ENCODE results near the gene SPAG9. TPM values are rescaled to one million over a fixed set of nuclear protein-coding genes. Genes with fewer than 3 reads are reported as not detected.

The SPAG9 gene
- polyA plus RNA-seq, 2 donors, result 12.7 to 15.1 TPM

DNA sequence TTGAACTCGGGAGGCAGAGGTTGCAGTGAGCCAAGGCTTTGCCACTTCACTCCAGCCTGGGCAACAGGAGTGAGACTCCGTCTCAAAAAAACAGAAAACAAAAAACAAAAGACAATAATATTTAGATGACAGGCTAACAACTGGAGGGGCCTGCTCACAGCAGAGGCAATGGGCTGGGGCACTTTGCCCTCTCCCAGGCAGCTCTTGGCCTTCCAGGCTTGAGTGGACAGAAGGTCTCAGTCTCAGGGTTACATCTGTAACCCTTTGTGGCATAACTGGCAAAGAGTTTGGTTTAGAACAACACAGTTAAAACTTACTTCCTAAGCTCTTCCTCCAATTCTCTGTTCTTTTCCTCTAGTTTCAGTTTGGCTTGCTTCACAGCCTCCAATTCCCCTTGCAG, 114.9 kb downstream of the SPAG9 start:
- Histone ChIP-seq H3K4me3 (ENCODE audit: low read depth in 1 of 2, low read length in 2 of 2) (no peak overlapping the region), H3K36me3 (ENCODE audit: control insufficient read depth in 2 of 2, insufficient read depth in 2 of 2, low read length in 1 of 2) (peaks cover 0 to 3% of the 10 kb centered on the region in 2 donors), H3K4me1 (ENCODE audit: control insufficient read depth in 2 of 2, insufficient read depth in 2 of 2, low read length in 1 of 2) (no peaks in the 10 kb centered on the region), H3K9me3 (ENCODE audit: control insufficient read depth in 2 of 2, insufficient read depth in 1 of 2, low read depth in 1 of 2, low read length in 1 of 2) (no peaks in the 10 kb centered on the region), H3K27ac (ENCODE audit: low read depth in 2 of 2, low read length in 1 of 2) (no peak overlapping the region), H3K27me3 (ENCODE audit: control insufficient read depth in 1 of 2, insufficient read depth in 2 of 2, low read length in 2 of 2) (no peaks in the 10 kb centered on the region)
- WGBS, 2 donors, result 88 to 92% methylated on average over 2 of the region's 2 CpGs

DNA sequence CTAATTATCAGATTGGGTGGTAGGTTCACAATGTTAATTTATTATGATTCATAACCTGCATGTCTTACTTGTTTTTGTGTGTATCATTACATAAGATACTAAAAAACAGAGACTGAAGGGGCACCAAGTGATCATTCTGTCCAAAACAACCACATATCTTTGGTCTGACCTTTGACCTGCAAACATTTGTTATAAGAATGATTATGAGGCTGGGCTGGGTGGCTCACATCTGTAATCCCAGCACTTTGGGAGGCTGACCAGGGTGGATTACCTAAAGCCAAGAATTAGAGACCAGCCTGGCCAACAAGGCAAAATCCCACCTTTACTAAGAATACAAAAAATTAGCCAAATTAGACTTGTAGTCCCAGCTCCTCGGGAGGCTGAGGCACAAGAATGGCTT, 116.4 kb downstream of the SPAG9 start:
- Histone ChIP-seq H3K4me1 (ENCODE audit: control insufficient read depth in 2 of 2, insufficient read depth in 2 of 2, low read length in 1 of 2) (no peaks in the 10 kb centered on the region), H3K27ac (ENCODE audit: low read depth in 2 of 2, low read length in 1 of 2) (no peak overlapping the region), H3K4me3 (ENCODE audit: low read depth in 1 of 2, low read length in 2 of 2) (no peak overlapping the region), H3K36me3 (ENCODE audit: control insufficient read depth in 2 of 2, insufficient read depth in 2 of 2, low read length in 1 of 2) (peaks cover 0 to 3% of the 10 kb centered on the region in 2 donors), H3K9me3 (ENCODE audit: control insufficient read depth in 2 of 2, insufficient read depth in 1 of 2, low read depth in 1 of 2, low read length in 1 of 2) (no peaks in the 10 kb centered on the region), H3K27me3 (ENCODE audit: control insufficient read depth in 1 of 2, insufficient read depth in 2 of 2, low read length in 2 of 2) (no peaks in the 10 kb centered on the region)
- WGBS, 2 donors, result 92 to 100% methylated on average over 1 of the region's 1 CpG

DNA sequence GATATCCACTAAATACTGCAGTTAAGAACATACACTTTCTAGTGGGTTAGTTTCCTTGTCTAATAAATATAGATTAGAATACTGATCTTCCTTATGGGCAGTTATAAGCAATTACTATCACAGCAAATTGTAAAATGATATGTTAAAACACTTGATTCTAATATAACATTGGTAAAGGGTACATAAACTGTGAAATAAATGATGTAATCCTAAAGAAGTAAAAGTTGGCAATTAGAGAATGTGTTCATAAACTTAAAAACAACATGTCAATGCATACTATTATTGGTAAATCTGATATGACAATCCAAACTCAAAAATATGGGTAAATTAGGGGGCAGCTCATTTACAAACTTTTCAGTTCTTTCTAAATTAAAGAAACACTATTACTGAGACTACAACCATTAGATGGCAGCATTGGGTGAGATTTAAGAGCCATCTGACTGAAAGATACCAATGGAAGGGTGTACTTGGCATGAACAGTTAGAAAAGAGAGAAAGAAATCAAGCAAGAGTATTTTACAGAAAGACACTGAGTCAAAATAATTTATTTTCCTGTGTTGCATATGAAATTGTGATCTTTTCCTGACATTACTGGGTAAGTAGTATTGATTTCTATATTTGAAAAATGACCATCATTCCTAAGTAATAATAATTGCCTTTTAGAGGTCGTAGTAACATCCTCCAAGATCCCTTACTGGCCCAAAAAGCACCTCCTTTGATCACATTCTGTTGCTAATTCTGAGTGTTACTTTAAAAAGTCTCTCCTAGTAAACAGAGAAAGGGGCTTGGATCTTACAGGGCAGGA, 119.6 kb downstream of the SPAG9 start:
- H3K27me3 ChIP-seq (ENCODE audit: control insufficient read depth in 1 of 2, insufficient read depth in 2 of 2, low read length in 2 of 2), result no peaks in the 10 kb centered on the region
- no peaks in the 10 kb centered on the region for H3K9me3 ChIP-seq (ENCODE audit: control insufficient read depth in 2 of 2, insufficient read depth in 1 of 2, low read depth in 1 of 2, low read length in 1 of 2)
- no peak overlapping the region for H3K27ac ChIP-seq (ENCODE audit: low read depth in 2 of 2, low read length in 1 of 2)
- peaks cover 3 to 9% of the 10 kb centered on the region in 2 donors for H3K36me3 ChIP-seq (ENCODE audit: control insufficient read depth in 2 of 2, insufficient read depth in 2 of 2, low read length in 1 of 2)
- H3K4me1 ChIP-seq (ENCODE audit: control insufficient read depth in 2 of 2, insufficient read depth in 2 of 2, low read length in 1 of 2), result no peaks in the 10 kb centered on the region
- WGBS, 2 donors, result 94 to 98% methylated on average over 1 of the region's 1 CpG
- H3K4me3 ChIP-seq (ENCODE audit: low read depth in 1 of 2, low read length in 2 of 2), result no peak overlapping the region

DNA sequence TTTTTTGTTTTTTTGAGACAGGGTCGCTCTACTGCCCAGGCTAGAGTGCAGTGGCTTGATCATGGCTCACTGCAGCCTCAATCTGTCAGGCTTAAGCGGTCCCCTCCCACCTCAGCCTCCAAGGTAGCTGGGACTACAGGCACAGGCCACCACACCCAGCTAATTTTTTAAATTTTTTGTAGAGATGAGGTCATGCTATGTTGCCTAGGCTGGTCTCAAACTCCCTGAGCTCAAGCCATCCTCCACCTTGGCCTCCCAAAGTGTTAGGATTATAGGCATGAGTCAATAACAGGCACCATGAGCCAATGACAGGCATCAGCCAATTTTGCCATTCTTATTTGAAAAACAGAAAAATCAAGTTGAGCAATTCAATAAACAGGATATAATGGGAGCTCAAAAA, 125.0 kb downstream of the SPAG9 start:
- H3K4me3 ChIP-seq (ENCODE audit: low read depth in 1 of 2, low read length in 2 of 2), result no peak overlapping the region
- H3K27me3 ChIP-seq (ENCODE audit: control insufficient read depth in 1 of 2, insufficient read depth in 2 of 2, low read length in 2 of 2), result no peaks in the 10 kb centered on the region
- peaks cover 3 to 23% of the 10 kb centered on the region in 2 donors for H3K36me3 ChIP-seq (ENCODE audit: control insufficient read depth in 2 of 2, insufficient read depth in 2 of 2, low read length in 1 of 2)
- 96% methylated on average over 2 of the region's 2 CpGs for WGBS, 2 donors
- H3K9me3 ChIP-seq (ENCODE audit: control insufficient read depth in 2 of 2, insufficient read depth in 1 of 2, low read depth in 1 of 2, low read length in 1 of 2), result no peaks in the 10 kb centered on the region
- no peak overlapping the region for H3K27ac ChIP-seq (ENCODE audit: low read depth in 2 of 2, low read length in 1 of 2)
- H3K4me1 ChIP-seq (ENCODE audit: control insufficient read depth in 2 of 2, insufficient read depth in 2 of 2, low read length in 1 of 2), result no peaks in the 10 kb centered on the region

DNA sequence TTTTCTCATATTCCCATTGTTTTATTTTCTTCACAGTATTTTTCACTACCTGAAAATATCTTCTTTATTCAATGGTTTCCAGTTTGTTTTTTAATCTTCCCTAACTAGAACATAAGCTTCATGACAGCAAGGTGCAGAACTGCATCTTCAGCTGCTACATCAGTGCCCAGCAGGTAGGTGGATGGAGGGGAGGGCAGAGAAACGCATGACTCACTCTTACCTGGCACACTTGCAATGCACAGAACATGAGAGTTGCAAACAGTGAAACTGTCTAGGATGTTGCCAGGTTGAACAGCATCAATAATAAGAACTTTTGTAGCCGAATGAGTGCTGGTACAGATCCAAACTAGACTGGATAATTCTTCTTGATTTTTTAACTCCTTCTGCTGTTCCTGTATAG, 127.1 kb downstream of the SPAG9 start:
- WGBS, 2 donors, result 45 to 49% methylated on average over 2 of the region's 2 CpGs
- H3K4me1 ChIP-seq (ENCODE audit: control insufficient read depth in 2 of 2, insufficient read depth in 2 of 2, low read length in 1 of 2), result no peaks in the 10 kb centered on the region
- no peaks in the 10 kb centered on the region for H3K27me3 ChIP-seq (ENCODE audit: control insufficient read depth in 1 of 2, insufficient read depth in 2 of 2, low read length in 2 of 2)
- H3K9me3 ChIP-seq (ENCODE audit: control insufficient read depth in 2 of 2, insufficient read depth in 1 of 2, low read depth in 1 of 2, low read length in 1 of 2), result no peaks in the 10 kb centered on the region
- peaks cover 6 to 27% of the 10 kb centered on the region in 2 donors for H3K36me3 ChIP-seq (ENCODE audit: control insufficient read depth in 2 of 2, insufficient read depth in 2 of 2, low read length in 1 of 2)
- H3K4me3 ChIP-seq (ENCODE audit: low read depth in 1 of 2, low read length in 2 of 2), result no peak overlapping the region
- no peak overlapping the region for H3K27ac ChIP-seq (ENCODE audit: low read depth in 2 of 2, low read length in 1 of 2)

DNA sequence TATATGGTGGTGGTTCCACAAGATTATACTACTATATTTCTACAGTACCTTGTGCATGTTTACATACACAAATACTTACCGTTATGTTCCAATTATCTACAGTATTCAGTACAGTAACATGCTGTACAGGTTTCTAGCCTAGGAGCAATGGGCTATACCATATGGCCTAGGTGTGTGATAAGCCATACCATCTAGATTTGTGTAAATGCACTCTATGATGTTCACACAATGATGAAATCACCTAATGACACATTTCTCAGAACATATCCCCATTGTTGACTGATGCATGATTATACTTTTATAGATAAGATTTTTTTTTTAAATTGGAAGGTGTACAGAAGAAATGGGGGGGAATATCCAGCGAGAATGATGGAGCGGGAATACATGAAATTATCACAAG, 131.5 kb downstream of the SPAG9 start:
- no peaks in the 10 kb centered on the region for H3K9me3 ChIP-seq (ENCODE audit: control insufficient read depth in 2 of 2, insufficient read depth in 1 of 2, low read depth in 1 of 2, low read length in 1 of 2)
- H3K4me1 ChIP-seq (ENCODE audit: control insufficient read depth in 2 of 2, insufficient read depth in 2 of 2, low read length in 1 of 2), result no peaks in the 10 kb centered on the region
- peaks cover 8 to 18% of the 10 kb centered on the region in 2 donors for H3K36me3 ChIP-seq (ENCODE audit: control insufficient read depth in 2 of 2, insufficient read depth in 2 of 2, low read length in 1 of 2)
- WGBS, 2 donors, result 94 to 95% methylated on average over 3 of the region's 3 CpGs
- H3K27ac ChIP-seq (ENCODE audit: low read depth in 2 of 2, low read length in 1 of 2), result no peak overlapping the region
- H3K4me3 ChIP-seq (ENCODE audit: low read depth in 1 of 2, low read length in 2 of 2), result no peak overlapping the region
- no peaks in the 10 kb centered on the region for H3K27me3 ChIP-seq (ENCODE audit: control insufficient read depth in 1 of 2, insufficient read depth in 2 of 2, low read length in 2 of 2)

DNA sequence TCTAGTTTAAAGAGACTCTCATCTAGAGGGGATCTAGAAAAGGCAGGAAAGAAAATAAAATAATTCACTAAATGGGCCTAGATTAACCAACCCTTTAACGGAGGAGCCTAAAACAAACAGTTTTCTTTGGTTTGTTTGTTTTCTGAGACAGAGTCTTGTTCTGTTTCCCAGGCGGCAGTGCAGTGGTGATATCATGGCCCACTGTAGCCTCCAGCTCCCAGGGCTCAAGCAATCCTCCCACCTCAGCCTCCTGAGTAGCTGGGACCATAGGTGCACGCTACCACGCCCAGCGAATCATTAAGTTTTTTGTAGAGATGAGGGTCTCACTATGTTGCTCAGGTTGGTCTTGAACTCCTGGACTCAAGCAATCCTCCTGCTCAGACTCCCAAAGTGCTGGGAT, 132.2 kb downstream of the SPAG9 start:
- Histone ChIP-seq H3K27ac (ENCODE audit: low read depth in 2 of 2, low read length in 1 of 2) (no peak overlapping the region), H3K4me3 (ENCODE audit: low read depth in 1 of 2, low read length in 2 of 2) (no peak overlapping the region), H3K36me3 (ENCODE audit: control insufficient read depth in 2 of 2, insufficient read depth in 2 of 2, low read length in 1 of 2) (peaks cover 8 to 16% of the 10 kb centered on the region in 2 donors), H3K4me1 (ENCODE audit: control insufficient read depth in 2 of 2, insufficient read depth in 2 of 2, low read length in 1 of 2) (no peaks in the 10 kb centered on the region), H3K9me3 (ENCODE audit: control insufficient read depth in 2 of 2, insufficient read depth in 1 of 2, low read depth in 1 of 2, low read length in 1 of 2) (no peaks in the 10 kb centered on the region), H3K27me3 (ENCODE audit: control insufficient read depth in 1 of 2, insufficient read depth in 2 of 2, low read length in 2 of 2) (no peaks in the 10 kb centered on the region)
- 86 to 91% methylated on average over 5 of the region's 5 CpGs for WGBS, 2 donors

DNA sequence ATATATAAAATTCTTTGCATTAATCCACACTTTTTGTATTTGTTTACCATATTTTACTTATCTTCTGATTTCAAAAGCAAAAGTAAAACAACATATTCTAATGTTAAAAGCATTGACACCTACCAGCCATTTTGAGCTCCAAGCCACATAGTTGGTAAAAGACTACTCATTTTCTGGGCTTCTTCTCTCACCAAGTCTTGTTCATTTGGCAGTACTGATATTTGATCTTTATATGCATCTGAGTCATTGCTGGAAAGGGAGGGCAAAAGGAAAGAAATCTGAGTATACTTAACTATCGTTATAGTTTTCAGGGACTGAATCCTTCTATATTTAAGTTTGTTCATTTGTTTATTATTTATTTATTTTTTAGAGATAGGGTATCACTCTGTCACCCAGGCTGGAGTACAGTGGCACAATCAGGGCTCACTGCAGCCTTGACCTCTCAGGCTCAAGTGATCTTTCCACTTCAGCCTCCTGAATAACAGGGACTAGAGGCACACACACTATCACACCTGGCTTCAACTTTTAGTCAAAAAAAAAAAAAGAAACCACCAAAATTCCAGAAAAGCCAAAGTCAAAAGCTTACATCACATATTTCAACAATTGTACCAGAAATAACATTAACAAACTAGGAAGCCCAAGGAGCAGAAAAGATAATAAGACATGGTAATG, 133.5 kb downstream of the SPAG9 start:
- 77 to 79% methylated on average over 1 of the region's 1 CpG for WGBS, 2 donors
- no peak overlapping the region for H3K27ac ChIP-seq (ENCODE audit: low read depth in 2 of 2, low read length in 1 of 2)
- no peaks in the 10 kb centered on the region for H3K4me1 ChIP-seq (ENCODE audit: control insufficient read depth in 2 of 2, insufficient read depth in 2 of 2, low read length in 1 of 2)
- no peaks in the 10 kb centered on the region for H3K27me3 ChIP-seq (ENCODE audit: control insufficient read depth in 1 of 2, insufficient read depth in 2 of 2, low read length in 2 of 2)
- no peak overlapping the region for H3K4me3 ChIP-seq (ENCODE audit: low read depth in 1 of 2, low read length in 2 of 2)
- H3K9me3 ChIP-seq (ENCODE audit: control insufficient read depth in 2 of 2, insufficient read depth in 1 of 2, low read depth in 1 of 2, low read length in 1 of 2), result no peaks in the 10 kb centered on the region
- H3K36me3 ChIP-seq (ENCODE audit: control insufficient read depth in 2 of 2, insufficient read depth in 2 of 2, low read length in 1 of 2), result peaks cover 10% of the 10 kb centered on the region in 2 donors

DNA sequence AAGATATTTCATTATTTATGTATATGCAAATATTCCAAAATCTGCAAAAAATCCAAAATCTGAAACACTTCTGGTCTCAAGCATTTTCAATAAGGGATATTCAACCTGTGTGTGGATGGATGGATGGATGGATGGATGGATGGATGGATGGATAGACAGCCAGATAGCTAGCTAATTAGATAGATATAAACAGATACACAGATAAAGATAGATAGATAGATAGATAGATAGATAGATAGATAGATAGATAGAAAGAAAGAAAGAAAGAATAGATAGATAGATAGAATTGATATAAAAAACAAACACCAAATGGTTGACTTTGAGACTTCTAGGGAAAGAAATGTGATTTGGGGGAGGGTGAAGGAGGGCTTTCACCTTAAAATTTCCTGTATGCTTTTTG, 139.4 kb downstream of the SPAG9 start:
- H3K4me3 ChIP-seq (ENCODE audit: low read depth in 1 of 2, low read length in 2 of 2), result no peak overlapping the region
- H3K4me1 ChIP-seq (ENCODE audit: control insufficient read depth in 2 of 2, insufficient read depth in 2 of 2, low read length in 1 of 2), result no peaks in the 10 kb centered on the region
- H3K9me3 ChIP-seq (ENCODE audit: control insufficient read depth in 2 of 2, insufficient read depth in 1 of 2, low read depth in 1 of 2, low read length in 1 of 2), result no peaks in the 10 kb centered on the region
- no peak overlapping the region for H3K27ac ChIP-seq (ENCODE audit: low read depth in 2 of 2, low read length in 1 of 2)
- no peaks in the 10 kb centered on the region for H3K27me3 ChIP-seq (ENCODE audit: control insufficient read depth in 1 of 2, insufficient read depth in 2 of 2, low read length in 2 of 2)
- H3K36me3 ChIP-seq (ENCODE audit: control insufficient read depth in 2 of 2, insufficient read depth in 2 of 2, low read length in 1 of 2), result peaks cover 5 to 10% of the 10 kb centered on the region in 2 donors

DNA sequence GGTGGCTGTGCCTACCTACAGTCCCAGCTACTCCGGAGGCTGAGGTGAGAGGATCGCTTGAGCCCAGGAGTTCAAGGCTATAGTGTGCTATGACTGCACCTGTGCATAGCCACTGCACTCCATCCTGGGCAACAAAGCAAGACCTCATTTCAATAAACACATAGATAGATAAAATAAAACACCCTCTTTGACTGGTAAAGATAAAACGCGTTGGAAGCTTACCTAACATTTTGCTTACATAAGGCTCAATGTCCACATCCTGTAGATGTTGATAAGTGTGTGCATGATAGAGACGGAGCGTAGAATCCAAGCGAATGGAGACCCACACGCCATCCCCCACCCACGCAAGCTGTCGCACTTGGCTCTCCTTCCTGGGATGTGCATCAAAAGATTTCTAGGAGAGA, 141.1 kb downstream of the SPAG9 start:
- Histone ChIP-seq H3K36me3 (ENCODE audit: control insufficient read depth in 2 of 2, insufficient read depth in 2 of 2, low read length in 1 of 2) (peaks cover 5 to 10% of the 10 kb centered on the region in 2 donors), H3K4me3 (ENCODE audit: low read depth in 1 of 2, low read length in 2 of 2) (no peak overlapping the region), H3K4me1 (ENCODE audit: control insufficient read depth in 2 of 2, insufficient read depth in 2 of 2, low read length in 1 of 2) (no peaks in the 10 kb centered on the region), H3K27me3 (ENCODE audit: control insufficient read depth in 1 of 2, insufficient read depth in 2 of 2, low read length in 2 of 2) (no peaks in the 10 kb centered on the region), H3K27ac (ENCODE audit: low read depth in 2 of 2, low read length in 1 of 2) (no peak overlapping the region), H3K9me3 (ENCODE audit: control insufficient read depth in 2 of 2, insufficient read depth in 1 of 2, low read depth in 1 of 2, low read length in 1 of 2) (no peaks in the 10 kb centered on the region)
- 91 to 94% methylated on average over 10 of the region's 10 CpGs for WGBS, 2 donors

Data from esophagus (tissue), 2 donors.